Cardiac muscle cell (in vitro differentiated cells and primary cell): ENCODE data around the gene ZNF778. TPM values are rescaled to one million over a fixed set of nuclear protein-coding genes. Genes with fewer than 3 reads are reported as not detected.
A peak's percentile ranks its signal among the peaks of the same experiment; 100 is the strongest.

Source experiments
- DNase-seq, 2 donors: peaks; one replicate each; pipeline versions ENCODE4 v3.0.0 to v3.0.0-alpha.2; 2010 to 2017; ENCODE audit warnings: low read depth in 1 of 2, low spot score in 1 of 2
- H3K27ac ChIP-seq: fragments of 200-600 bp; sonication (generic); 2 replicates; pipeline ENCODE4 v1.5.1; 2016
- H3K27me3 ChIP-seq: fragments of 200-600 bp; sonication (generic); 2 replicates; pipeline ENCODE4 v1.6.0; 2016; ENCODE audit warnings: control low read depth
- H3K36me3 ChIP-seq: fragments of 200-600 bp; sonication (generic); 2 replicates; pipeline ENCODE4 v1.5.1; 2016; ENCODE audit warnings: control low read depth
- H3K4me1 ChIP-seq: fragments of 200-600 bp; sonication (generic); 2 replicates; pipeline ENCODE4 v1.8.1; 2017; ENCODE audit warnings: low read depth, mild to moderate bottlenecking, mixed run types
- H3K4me3 ChIP-seq: fragments of 200-600 bp; sonication (generic); 2 replicates; pipeline ENCODE4 v1.5.1; 2016; ENCODE audit warnings: mild to moderate bottlenecking
- H3K9me3 ChIP-seq: fragments of 200-600 bp; sonication (generic); 2 replicates; pipeline ENCODE4 v1.5.1; 2017; ENCODE audit warnings: low read depth, mild to moderate bottlenecking, control low read depth
- CTCF ChIP-seq: IDR thresholded peaks from 2 replicates; pipeline ENCODE4 v1.5.1; 2012; ENCODE audit warnings: low read depth, mild to moderate bottlenecking, low read length
- polyA plus RNA-seq: library from polyadenylated mRNA; unstranded; fragments of >200 nt; fragmentation: Nextera tagmentation; extraction: Ambion mirVana; gene quantifications from 2 replicates; pipeline ENCODE4 v1.2.1, GENCODE V29; 2016
- total RNA-seq: library from RNA; depleted of rRNA; stranded (reverse); fragments of >200 nt; gene quantifications from 2 replicates; pipeline ENCODE4 v1.2.3, GENCODE V29; 2016

The ZNF778 gene
- total and polyA plus RNA-seq, 2 experiments from 2014 or later = 4.1 to 25.8 TPM

- no peak overlapping the region for H3K27ac ChIP-seq
- no peak for TF ChIP-seq CTCF
- H3K36me3 ChIP-seq = no peaks in the 10 kb centered on the region
- DNase-seq = no peak
- H3K4me3 ChIP-seq = peak overlapping the region; percentile 38
- peaks cover 8% of the 10 kb centered on the region for H3K4me1 ChIP-seq
- H3K9me3 ChIP-seq = no peaks in the 10 kb centered on the region
- peaks cover 61% of the 10 kb centered on the region for H3K27me3 ChIP-seq
Observed at GRCh38 chr16:89200850-89201411, 16.6 kb upstream of the ZNF778 start.

GRCh38 chr16:89201439-89202377 is 15.8 kb upstream of the ZNF778 start:
- H3K27ac ChIP-seq = no peak overlapping the region
- H3K9me3 ChIP-seq = no peaks in the 10 kb centered on the region
- peak; percentile 70 to 95 for DNase-seq
- peaks cover 65% of the 10 kb centered on the region for H3K27me3 ChIP-seq
- H3K36me3 ChIP-seq = no peaks in the 10 kb centered on the region
- H3K4me3 ChIP-seq = peak overlapping the region; percentile 38
- H3K4me1 ChIP-seq = peaks cover 8% of the 10 kb centered on the region
- TF ChIP-seq CTCF = no peak

GRCh38 chr16:89202422-89203215 is 14.9 kb upstream of the ZNF778 start:
- no peak overlapping the region for H3K27ac ChIP-seq
- no peaks in the 10 kb centered on the region for H3K9me3 ChIP-seq
- no peaks in the 10 kb centered on the region for H3K36me3 ChIP-seq
- no peak for DNase-seq
- H3K4me3 ChIP-seq = peak overlapping the region; percentile 36
- TF ChIP-seq CTCF = no peak
- H3K27me3 ChIP-seq = peaks cover 66% of the 10 kb centered on the region
- peaks cover 8% of the 10 kb centered on the region for H3K4me1 ChIP-seq

GRCh38 chr16:89207993-89208392 is 9.5 kb upstream of the ZNF778 start:
- H3K4me3 ChIP-seq = no peak overlapping the region
- TF ChIP-seq CTCF = no peak
- peaks cover 25% of the 10 kb centered on the region for H3K27me3 ChIP-seq
- no peaks in the 10 kb centered on the region for H3K4me1 ChIP-seq
- no peaks in the 10 kb centered on the region for H3K9me3 ChIP-seq
- H3K36me3 ChIP-seq = no peaks in the 10 kb centered on the region
- no peak for DNase-seq
- no peak overlapping the region for H3K27ac ChIP-seq

GRCh38 chr16:89209522-89210044 is 7.9 kb upstream of the ZNF778 start:
- DNase-seq = no peak
- Histone ChIP-seq H3K27me3 (peaks cover 10% of the 10 kb centered on the region), H3K9me3 (no peaks in the 10 kb centered on the region), H3K27ac (no peak overlapping the region), H3K4me3 (no peak overlapping the region), H3K4me1 (no peaks in the 10 kb centered on the region), H3K36me3 (no peaks in the 10 kb centered on the region)
- TF ChIP-seq CTCF = no peak
